Kidney epithelial cell (primary cell): ENCODE data around the gene RAMACL. TPM values are rescaled to one million over a fixed set of nuclear protein-coding genes. Genes with fewer than 3 reads are reported as not detected.
A peak's percentile ranks its signal among the peaks of the same experiment; 100 is the strongest.

Experiments used
- DNase-seq: peaks from one replicate; pipeline ENCODE4 v3.0.0-alpha.2; 2010; ENCODE audit warnings: low read depth
- H3K27me3 ChIP-seq: 2 replicates; pipeline ENCODE4 v1.6.0; 2011; ENCODE audit warnings: low read length; ENCODE audit not compliant: control insufficient read depth, insufficient read depth
- H3K36me3 ChIP-seq: 2 replicates; pipeline ENCODE4 v1.5.1; 2011; ENCODE audit warnings: low read length; ENCODE audit not compliant: control insufficient read depth, insufficient read depth
- H3K4me3 ChIP-seq: 2 replicates; pipeline ENCODE4 v1.5.1; 2011; ENCODE audit warnings: low read depth, mild to moderate bottlenecking, control low read depth, low read length
- CTCF ChIP-seq: IDR thresholded peaks from 2 replicates; pipeline ENCODE4 v1.5.1; 2011; ENCODE audit warnings: mild to moderate bottlenecking, moderate library complexity, low read length, control low read depth, inconsistent platforms; ENCODE audit not compliant: insufficient read depth, poor library complexity, severe bottlenecking
- total RNA-seq: library from RNA; depleted of rRNA; stranded (reverse); fragments of >200 nt; gene quantifications from 2 replicates; pipeline ENCODE4 v1.2.3, GENCODE V29; 2015

The RAMACL gene
- total RNA-seq, 1 donor from 2014 or later = 0.88 TPM

GRCh38 chr6:166595949-166596348 is 9.5 kb upstream of the RAMACL start:
- H3K36me3 ChIP-seq = no peaks in the 10 kb centered on the region
- TF ChIP-seq CTCF = no peak
- H3K27me3 ChIP-seq = no peaks in the 10 kb centered on the region
- no peak overlapping the region for H3K4me3 ChIP-seq
- DNase-seq = no peak

GRCh38 chr6:166595061-166595780 is 8.7 kb upstream of the RAMACL start:
- Histone ChIP-seq H3K36me3 (no peaks in the 10 kb centered on the region), H3K27me3 (no peaks in the 10 kb centered on the region), H3K4me3 (no peak overlapping the region)
- DNase-seq = peak; percentile 69
- no peak for TF ChIP-seq CTCF

GRCh38 chr6:166592821-166593220 is 6.3 kb upstream of the RAMACL start:
- TF ChIP-seq CTCF = no peak
- Histone ChIP-seq H3K4me3 (no peak overlapping the region), H3K27me3 (no peaks in the 10 kb centered on the region), H3K36me3 (no peaks in the 10 kb centered on the region)
- DNase-seq = peak; percentile 35

- Histone ChIP-seq H3K27me3 (no peaks in the 10 kb centered on the region), H3K4me3 (no peak overlapping the region), H3K36me3 (no peaks in the 10 kb centered on the region)
- no peak for TF ChIP-seq CTCF
- no peak for DNase-seq
These were observed 5.6 kb upstream of the RAMACL start for GRCh38 chr6:166591961-166592520.

GRCh38 chr6:166591026-166591425 is 4.5 kb upstream of the RAMACL start:
- Histone ChIP-seq H3K27me3 (no peaks in the 10 kb centered on the region), H3K36me3 (no peaks in the 10 kb centered on the region), H3K4me3 (no peak overlapping the region)
- TF ChIP-seq CTCF = no peak
- no peak for DNase-seq
